Activated naive CD4-positive, alpha-beta T cell treated with Interleukin-2 at 50 U/mL for 16 hours (primary cell): Measurements from ENCODE around the gene USP12.

Experiments used
- DNase-seq: peaks from one replicate; pipeline ENCODE4 v3.0.0-alpha.2; 2020

The USP12 gene

GRCh38 chr13:27182844-27183497 is 11.4 kb upstream of the USP12 start:
- DNase-seq, result no peak

DNA sequence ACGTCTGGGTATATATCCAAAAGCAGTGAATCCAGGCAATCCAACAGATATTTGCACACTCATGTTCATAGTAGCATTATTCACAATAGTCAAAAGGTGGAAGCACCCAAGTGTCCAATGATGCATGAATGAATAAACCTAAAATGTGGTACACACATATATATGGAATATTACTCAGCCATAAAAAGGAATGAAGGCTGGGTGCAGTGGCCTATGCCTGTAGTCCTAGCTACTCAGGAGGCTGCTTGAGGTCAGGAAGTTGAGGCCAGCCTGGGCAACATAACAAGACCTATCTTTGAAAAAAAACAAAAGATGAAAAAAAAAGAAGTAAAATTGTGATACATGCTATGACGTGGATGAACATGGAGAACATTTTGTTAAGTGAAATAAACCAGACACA is 10.4 kb upstream of the USP12 start:
- DNase-seq, result no peak

DNA sequence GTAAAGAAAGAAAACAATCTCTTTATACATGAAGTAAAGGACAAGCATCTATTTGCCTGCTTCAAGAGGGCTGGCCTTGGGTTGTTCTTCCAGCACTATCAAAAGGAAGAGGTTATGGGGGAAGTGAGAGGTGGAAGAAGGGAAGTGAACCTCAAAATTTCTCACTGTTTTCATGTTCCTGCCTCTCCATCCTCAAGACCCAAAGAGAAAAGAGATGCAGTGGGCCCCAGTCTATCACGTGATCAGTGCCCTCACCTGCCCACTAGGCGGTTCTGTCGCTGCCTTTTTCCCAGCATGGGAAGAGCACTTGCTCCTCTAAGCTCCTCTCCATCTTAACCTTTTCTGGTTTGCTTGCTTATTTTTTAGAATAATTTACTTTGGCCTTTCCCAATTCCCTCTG is 6.2 kb upstream of the USP12 start:
- DNase-seq, result no peak

- DNase-seq, result no peak
Measured at GRCh38 chr13:27176470-27177410, 5.1 kb upstream of the USP12 start.

DNA sequence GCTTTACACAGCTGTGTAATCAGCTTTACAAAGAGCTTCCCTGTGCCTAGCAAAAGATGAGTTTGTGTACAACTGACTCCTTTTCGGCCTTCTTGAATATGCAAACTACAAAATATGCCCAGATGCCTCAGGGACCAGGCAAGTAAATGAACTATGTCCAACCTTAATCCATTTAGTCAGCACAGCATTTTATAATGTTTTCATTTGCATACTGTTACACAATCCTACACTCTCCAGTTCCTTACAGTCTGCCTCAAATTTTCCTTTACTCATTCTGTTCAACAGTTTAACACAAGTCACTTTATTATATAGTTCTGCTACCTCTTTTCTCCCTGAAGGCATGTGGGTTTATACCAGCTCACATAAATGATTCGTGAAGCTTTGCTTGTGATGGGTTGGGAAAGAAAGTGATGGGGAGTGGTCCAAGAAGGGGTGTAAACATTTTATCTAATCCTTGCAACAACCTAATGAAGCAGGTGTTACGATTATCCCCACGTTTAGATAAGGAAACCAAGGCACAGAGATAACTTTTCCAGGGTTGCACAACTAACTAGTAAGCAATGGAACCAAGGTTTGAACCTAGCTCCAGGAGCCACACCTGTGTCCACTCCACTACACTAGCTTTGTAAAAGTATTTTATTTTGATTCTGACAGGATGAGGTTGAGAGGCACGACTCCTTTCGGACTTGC is 3.3 kb upstream of the USP12 start:
- DNase-seq, result no peak

GRCh38 chr13:27172495-27172842 is 858 bp upstream of the USP12 start:
- DNase-seq, result no peak

DNA sequence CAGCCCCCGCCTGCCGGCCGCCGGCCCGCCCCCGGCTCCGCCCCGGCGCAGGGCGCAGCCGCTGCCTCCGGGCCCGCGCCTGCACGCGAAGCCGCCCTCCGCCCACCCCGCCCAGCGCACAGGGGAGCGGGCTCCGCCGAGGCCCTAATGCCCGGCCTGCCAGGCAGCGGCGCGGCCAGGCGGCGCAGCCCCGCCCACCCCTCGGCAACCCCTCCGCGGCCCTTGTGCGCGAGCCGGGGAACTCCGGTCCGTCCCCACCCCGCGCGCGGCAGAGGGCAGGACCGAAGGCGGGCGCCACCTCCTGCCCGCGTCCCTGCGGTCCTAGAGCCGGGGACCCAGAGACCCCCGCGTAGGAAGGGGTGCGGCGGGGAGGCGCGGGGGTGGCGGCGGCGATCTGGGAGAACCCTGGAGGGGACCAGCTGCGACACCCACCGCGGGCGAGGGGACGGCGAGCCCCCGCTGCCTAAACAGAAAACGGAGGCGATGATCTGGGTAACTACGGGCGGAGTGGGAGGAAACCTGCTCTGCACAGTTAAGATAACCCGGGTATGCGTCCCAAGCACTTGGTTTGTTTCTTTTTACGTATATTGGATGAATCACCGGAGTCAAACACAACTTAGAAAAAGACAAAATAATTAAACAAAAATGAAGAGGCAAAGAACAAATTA is 350 bp upstream of the USP12 start:
- DNase-seq, result peak; percentile 92

DNA sequence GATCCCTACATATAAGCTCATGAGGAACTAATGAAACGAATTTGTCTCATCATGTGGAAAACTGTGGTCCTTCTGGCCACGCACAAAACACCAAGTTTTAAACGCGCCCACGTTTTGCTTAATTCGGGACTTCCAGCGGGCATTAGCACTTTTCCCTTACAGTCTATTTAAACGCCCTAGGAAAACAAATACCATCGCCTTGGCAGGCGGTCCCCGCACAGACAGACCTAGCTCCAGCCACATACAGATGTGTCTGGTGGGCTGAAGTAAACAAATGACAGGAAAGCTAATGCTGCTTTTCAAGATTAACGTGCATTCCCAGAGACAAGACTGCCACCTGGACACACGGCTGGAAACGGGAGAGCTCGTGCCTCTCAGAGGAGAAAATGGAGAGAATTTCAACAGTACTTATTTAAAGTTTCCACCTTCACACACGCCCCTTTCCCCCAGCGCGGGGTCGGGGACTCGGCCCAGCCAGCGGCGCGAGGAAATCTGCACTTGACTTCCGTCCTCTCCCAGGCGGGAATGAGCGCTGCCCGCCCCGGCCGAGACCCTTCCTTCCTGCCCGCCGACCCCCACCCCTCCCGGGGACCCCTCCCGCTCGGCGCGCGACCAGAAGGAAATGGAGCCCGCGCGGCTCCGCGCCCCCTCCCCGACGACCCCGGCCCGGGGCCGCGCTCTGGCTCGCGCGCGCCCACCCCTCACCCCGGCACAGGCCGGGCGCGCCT is 931 bp downstream of the USP12 start:
- DNase-seq, result peak; percentile 49

DNA sequence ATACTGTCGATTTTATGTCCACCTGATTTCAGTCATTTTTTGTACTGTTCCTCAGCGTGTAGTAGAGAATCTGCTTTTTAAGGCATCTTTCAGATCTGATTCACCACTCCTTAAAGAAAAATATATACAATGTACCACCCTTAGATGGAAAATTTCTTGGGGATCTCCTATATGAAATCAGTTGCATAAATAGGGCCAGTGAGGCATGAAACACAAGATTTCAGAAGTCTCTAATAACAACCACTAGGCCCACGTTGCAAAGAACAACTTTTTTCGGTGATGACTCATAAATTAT is 1.4 kb downstream of the USP12 start:
- no peak for DNase-seq

DNA sequence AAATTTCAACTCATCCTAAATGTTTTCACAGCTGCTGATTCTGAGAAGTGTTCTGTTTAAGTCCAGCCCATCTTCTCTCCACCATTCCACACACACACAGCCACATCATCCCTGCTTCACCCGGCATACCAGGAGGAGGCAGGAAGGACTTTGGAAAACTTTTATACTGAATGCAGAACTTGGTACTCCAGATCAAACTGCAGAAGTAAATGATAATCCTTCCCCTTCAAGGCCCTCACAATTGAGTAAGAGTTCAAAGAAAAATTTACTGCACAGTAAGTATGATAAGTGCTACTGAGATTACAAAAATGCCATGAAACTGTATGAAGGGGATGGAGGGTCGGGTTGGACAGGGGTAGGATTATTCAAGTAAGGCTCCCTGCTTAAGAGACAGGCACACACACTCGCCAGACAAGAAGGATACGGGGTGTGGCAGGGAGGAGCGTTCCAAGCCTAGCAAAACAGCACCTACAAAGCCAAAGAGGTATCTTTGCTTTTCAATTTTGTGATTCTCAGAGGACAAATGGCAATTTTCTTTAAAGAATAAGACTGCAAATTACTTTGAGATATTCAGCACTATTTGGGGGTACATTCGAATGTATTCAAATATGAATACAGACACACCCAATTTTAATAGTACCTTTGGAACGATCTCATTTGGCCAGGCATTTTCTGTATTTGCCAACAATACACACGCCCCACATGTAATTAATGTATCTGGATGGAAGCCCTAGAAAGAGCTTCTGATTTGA is 2.5 kb downstream of the USP12 start:
- no peak for DNase-seq

DNA sequence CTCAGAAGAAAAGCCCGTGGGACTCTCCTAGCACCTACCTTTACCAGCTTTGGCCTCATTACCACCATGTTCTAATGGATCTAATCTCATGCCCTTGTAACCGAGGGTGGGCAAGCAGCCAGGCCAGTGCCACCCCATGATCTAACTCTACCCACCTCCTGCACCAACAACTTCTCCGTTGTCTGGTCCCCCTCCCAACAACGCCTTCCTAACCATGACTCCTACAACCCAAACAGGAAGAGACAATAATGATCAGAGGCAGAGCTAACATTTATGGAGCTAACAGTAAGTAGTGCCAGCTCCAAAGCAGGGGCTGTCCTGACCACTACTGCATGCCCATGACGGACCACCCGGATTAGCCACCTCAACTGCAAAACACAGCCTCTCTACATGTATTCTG is 3.5 kb downstream of the USP12 start:
- DNase-seq, result no peak

GRCh38 chr13:27166313-27166712 is 5.3 kb downstream of the USP12 start:
- DNase-seq, result no peak

DNA sequence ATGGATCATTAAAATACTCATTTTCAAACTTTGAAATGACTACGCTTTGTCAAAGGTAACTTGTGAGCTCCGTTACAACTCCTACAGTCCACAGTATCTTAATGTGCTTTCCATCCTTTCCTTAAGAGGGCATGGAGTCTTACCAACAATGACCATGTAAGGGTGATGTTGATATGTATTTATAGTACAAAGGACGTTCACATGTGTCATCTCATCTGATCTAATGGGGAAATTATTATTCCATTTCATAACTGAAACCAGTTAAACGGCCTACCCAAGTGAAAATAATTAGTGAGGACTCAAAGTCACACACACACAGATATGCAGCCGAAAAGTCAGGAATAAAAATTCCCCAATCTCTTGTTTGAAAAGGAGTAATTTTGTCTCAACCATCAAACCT is 9.6 kb downstream of the USP12 start:
- DNase-seq, result no peak

- DNase-seq, result no peak
Measured at GRCh38 chr13:27161423-27161822, 10.2 kb downstream of the USP12 start.

- DNase-seq, result no peak
Measured at GRCh38 chr13:27160657-27161295, 10.8 kb downstream of the USP12 start.

GRCh38 chr13:27159806-27160563 is 11.6 kb downstream of the USP12 start:
- DNase-seq, result no peak

DNA sequence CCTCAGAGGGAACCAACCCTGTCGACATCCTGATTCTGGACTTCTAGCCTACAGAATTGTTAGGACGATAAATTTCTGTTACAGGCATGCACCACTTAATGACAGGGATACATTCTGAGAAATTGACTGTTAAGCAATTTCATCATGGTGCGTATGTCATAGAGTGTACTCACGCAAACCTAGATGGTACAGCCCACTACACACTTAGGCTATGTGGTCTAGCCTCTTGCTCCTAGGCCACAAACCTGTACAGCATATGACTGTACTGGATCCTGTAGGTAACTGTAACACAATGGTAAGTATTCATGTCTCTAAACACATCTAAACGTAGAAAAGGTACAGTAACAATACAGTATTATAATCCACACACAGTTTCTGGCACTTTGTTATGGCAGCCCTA is 13.3 kb downstream of the USP12 start:
- no peak for DNase-seq

- DNase-seq, result no peak
Measured at GRCh38 chr13:27151798-27152599, 19.6 kb downstream of the USP12 start.

DNA sequence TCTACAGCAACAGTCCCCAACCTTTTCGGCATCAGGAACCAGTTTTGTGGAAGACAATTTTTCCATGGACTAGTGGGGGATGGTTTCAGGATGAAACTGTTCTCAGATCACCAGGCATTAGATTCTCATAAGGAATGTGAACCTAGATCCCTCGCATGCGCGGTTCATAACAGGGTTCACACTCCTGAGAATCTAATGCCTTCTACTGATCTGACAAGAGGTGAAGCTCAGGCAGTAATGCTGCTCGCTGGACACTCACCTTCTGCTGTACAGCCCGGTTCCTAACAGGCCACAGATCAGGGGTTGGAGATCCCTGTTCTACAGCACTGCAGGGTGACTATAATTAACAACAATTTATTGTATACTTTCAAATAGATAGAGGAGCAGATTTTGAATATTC is 21.9 kb downstream of the USP12 start:
- no peak for DNase-seq

DNA sequence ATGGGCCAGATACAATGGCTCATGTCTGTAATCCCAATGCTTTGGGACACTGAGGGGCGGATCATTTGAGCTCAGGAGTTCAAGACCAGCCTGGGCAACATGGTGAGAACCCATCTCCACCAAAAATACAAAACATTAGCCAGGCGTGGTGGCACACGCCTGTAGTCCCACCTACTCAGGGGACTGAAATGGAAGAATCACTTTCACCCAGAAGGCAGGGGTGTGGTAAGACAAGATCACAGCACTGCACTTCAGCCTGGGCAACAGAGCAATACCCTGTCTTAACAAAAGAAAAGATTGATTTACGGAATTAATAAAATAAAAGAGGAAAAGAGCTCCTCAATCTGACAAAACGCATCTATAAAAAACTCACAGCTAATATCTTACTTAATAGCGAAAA is 22.7 kb downstream of the USP12 start:
- no peak for DNase-seq
